Right cardiac atrium (tissue), 5 donors: ENCODE results near the gene STARD13. TPM values are rescaled to one million over a fixed set of nuclear protein-coding genes. Genes with fewer than 3 reads are reported as not detected.

ENCODE experiments used
- ATAC-seq, 2 donors: fragments of 200-7000 bp; cut with Tn5 transposase; one replicate each; pipeline versions ENCODE4 v1.8.0 to v1.9.1; 2020; ENCODE audit warnings: moderate library complexity in 2 of 2, mild to moderate bottlenecking in 1 of 2
- DNase-seq, 3 donors: peaks; one replicate each; pipeline ENCODE4 v3.0.0-alpha.2; 2020
- H3K27ac ChIP-seq: one replicate; pipeline ENCODE4 v1.5.1; 2013; ENCODE audit warnings: mild to moderate bottlenecking, low read length, control low read depth, moderate library complexity
- H3K27me3 ChIP-seq: one replicate; pipeline ENCODE4 v1.6.1; 2013; ENCODE audit not compliant: control insufficient read depth, insufficient read depth
- H3K4me1 ChIP-seq: one replicate; pipeline ENCODE4 v1.6.1; 2013; ENCODE audit warnings: low read length; ENCODE audit not compliant: control insufficient read depth, insufficient read depth
- H3K4me3 ChIP-seq: one replicate; pipeline ENCODE4 v1.5.1; 2013; ENCODE audit warnings: low read length, control low read depth
- H3K9me3 ChIP-seq: one replicate; pipeline ENCODE4 v1.6.1; 2013; ENCODE audit warnings: low read length; ENCODE audit not compliant: control insufficient read depth
- WGBS: extraction: QIAGEN DNeasy Blood & Tissue Kit; methylation state at CpG from one replicate; pipeline ENCODE4 v1.1.7; 2013; 5-methylcytosine and 5-hydroxymethylcytosine counted together
- intact Hi-C, 4 donors: fragments of 100-400 bp; cut with DNase I; formaldehyde crosslinking; loops; one replicate each; pipeline versions ENCODE4 v1.11.0 to v1.14.0; 2022 to 2023
- polyA plus RNA-seq: library from polyadenylated mRNA; stranded (reverse); fragments of 200-250 nt; gene quantifications from one replicate; pipeline ENCODE4 v1.2.3, GENCODE V29; 2013
- total RNA-seq, 4 donors: library from RNA; stranded (reverse); fragmentation: NEBNext Ultra II Directional; extraction: Animal tissue kit (Norgen Biotek cat#: 25700); gene quantifications; one replicate each; pipeline ENCODE4 v1.2.1, GENCODE V29; 2021
- donor health status: healthy with polysubstance abuse.
- donor health status: DM: no; HTN: yes; CAD: no.
- donor health status: DM: no; HTN: no; CAD: no.
- donor health status: DM: no; HTN: yes; CAD: no; lungs with severe emphysema.
- donor health status: DM: yes; HTN: yes; CAD: no.

STARD13 gene
- total and polyA plus RNA-seq, 5 donors = 9.6 to 35.7 (median 27.3) TPM

DNA sequence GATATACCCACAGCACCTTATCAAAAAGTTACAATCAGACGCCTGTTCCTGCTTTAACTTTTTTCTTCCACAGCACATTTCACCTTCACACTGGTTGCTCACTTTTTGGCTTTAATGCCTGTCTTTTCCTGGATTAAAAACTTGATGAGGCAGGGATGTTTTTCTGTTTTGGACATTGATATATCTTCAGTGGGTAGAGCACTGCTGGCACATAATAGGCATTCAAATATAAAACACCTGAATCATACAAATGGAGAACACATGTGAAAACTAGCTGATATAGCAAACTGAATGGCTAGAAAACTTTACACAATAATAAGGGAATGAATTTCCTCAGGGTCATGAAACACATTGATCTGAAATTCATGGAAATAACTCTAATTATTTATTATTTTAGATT, 65.6 kb downstream of the STARD13 start:
- H3K4me1 ChIP-seq = peaks cover 15% of the 10 kb centered on the region
- no peak overlapping the region for H3K27ac ChIP-seq
- no peaks in the 10 kb centered on the region for H3K27me3 ChIP-seq
- H3K9me3 ChIP-seq = no peaks in the 10 kb centered on the region
- ATAC-seq = no peak
- DNase-seq = no peak
- intact Hi-C loops = no loop called here
- WGBS = 84% methylated on average over 1 of the region's 1 CpG
- H3K4me3 ChIP-seq = no peak overlapping the region

DNA sequence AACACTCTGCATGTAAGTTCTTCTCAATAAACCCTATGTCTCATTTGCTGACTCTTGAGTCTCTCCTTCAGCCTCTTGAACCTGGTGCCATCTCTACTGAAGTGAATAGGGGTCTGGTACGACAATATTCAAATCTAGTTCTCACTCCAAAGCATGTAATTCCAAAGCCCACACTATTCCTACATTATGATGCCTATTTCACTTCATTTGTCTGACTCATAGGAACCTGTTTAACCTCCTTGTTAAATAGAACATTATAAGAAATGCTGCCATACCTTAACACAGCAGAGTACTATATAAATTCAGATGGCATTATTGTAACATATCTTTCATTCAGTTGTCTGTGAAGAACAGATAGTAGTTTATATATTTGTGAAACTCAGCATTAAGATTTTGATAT, 67.1 kb downstream of the STARD13 start:
- intact Hi-C loops = no loop called here
- no peaks in the 10 kb centered on the region for H3K27me3 ChIP-seq
- peaks cover 20% of the 10 kb centered on the region for H3K4me1 ChIP-seq
- ATAC-seq (no peak), DNase-seq (no peak)
- 100% methylated on average over 1 of the region's 1 CpG for WGBS
- no peak overlapping the region for H3K4me3 ChIP-seq
- H3K9me3 ChIP-seq = no peaks in the 10 kb centered on the region
- no peak overlapping the region for H3K27ac ChIP-seq

DNA sequence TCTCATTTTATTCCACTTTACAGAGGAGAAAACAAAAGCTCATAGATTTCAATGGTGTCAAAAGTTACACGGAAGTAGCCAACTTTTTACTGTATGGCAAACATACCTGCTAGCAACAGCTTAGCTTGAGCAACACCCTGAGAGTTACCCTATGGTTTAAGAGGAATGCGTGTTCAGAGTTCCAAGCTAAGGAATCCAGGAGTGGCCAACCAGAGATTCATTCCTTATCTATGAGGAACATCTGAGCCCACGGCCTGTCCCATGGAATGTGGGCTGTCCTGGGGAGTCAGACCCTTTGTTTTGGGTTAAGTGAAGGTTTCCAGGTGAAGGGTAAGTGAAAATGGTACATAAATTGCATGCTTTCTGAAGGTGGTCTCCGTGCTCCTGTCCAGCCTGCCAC, 67.5 kb downstream of the STARD13 start:
- Histone ChIP-seq H3K27me3 (no peaks in the 10 kb centered on the region), H3K9me3 (no peaks in the 10 kb centered on the region), H3K27ac (peak overlapping the region; percentile 6), H3K4me3 (no peak overlapping the region), H3K4me1 (peaks cover 21% of the 10 kb centered on the region)
- ATAC-seq = no peak
- no peak for DNase-seq
- intact Hi-C loops = no loop called here
- WGBS = 73% methylated on average over 4 of the region's 4 CpGs

DNA sequence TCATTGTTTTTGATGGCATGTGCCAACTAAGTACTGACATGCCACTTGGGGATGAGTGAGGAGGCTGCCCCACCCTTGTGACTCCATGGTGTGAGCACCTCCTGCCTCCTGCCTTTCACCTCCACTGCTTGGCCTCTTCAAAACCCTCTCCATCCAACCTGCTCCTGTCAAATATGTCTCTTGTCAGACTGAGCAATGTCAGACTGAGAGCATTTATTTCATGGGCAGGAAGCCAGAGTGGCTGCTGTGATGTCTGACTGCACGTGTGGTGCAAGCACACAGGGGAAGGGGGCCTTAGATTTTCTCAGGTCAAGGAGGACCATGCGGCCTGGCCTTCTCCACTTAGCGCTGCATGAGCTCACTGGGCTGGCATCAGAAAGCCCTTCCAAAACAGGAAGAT, 68.3 kb downstream of the STARD13 start:
- peaks cover 19% of the 10 kb centered on the region for H3K4me1 ChIP-seq
- WGBS = 55% methylated on average over 3 of the region's 3 CpGs
- H3K27me3 ChIP-seq = no peaks in the 10 kb centered on the region
- intact Hi-C loops = no loop called here
- H3K4me3 ChIP-seq = no peak overlapping the region
- no peaks in the 10 kb centered on the region for H3K9me3 ChIP-seq
- DNase-seq = peak in 1 of 3 donors; percentile 53
- peak overlapping the region; percentile 44 for H3K27ac ChIP-seq
- ATAC-seq = peak; percentile 39 to 53

DNA sequence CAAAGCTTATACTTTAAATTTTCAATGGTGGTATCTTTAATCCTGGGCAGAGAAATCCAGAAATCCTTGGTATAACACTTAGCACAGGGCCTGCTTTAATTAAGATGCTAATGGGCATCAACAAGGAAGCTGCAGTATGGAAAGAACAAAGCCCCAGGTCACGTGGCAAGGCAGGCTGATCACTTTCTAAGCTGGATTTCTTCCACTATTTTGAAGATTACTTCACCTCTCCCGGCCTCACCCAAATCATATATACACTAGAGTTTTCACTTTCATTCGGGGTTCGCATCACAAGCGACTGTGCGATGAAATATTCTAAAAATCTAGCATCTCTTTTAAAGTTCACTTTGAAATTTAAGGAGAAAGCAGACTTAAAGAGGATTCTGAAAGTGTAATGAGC, 71.8 kb downstream of the STARD13 start:
- Histone ChIP-seq H3K4me3 (no peak overlapping the region), H3K9me3 (no peaks in the 10 kb centered on the region), H3K4me1 (peaks cover 16% of the 10 kb centered on the region), H3K27ac (no peak overlapping the region), H3K27me3 (no peaks in the 10 kb centered on the region)
- DNase-seq = no peak
- WGBS = 47% methylated on average over 6 of the region's 6 CpGs
- ATAC-seq = peak in 1 of 2 donors; percentile 55
- intact Hi-C loops = no loop called here

DNA sequence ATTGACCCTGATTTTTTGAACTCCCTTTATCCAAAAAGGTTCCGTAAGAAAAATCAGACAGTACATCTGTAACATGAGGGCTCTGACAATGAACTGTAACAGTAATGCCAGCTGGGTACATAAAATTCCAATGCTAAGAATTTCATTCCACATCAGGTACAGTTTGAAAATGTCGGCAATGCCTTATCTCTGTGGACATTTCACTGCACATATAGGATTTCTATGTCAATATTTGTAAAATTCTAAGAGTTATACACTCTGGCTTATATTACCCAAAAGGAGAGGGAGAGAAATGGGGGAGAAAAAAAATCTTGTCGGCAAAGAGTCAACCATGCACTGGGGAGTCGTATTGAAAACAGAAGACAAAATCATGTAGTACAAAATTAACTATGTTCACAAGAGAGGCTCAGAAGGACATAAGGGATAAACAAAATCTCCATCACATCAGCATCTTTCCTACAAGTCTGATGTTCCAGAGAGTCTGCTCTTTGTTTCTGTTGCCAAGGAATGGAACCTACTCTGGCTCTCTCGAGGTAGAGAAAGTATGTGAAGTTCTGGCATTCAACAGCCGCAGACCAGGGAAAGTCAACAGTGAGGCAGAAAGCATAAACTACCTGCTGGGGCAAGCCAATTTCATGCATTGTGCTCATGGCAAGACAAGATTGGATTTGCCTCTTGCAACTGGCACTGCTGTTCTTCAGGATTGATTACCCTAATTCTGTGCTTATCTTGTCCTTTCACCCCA, 72.4 kb downstream of the STARD13 start:
- Histone ChIP-seq H3K27ac (no peak overlapping the region), H3K4me1 (peaks cover 19% of the 10 kb centered on the region), H3K9me3 (no peaks in the 10 kb centered on the region), H3K4me3 (no peak overlapping the region), H3K27me3 (no peaks in the 10 kb centered on the region)
- intact Hi-C loops = no loop called here
- 70% methylated on average over 6 of the region's 6 CpGs for WGBS
- DNase-seq (no peak), ATAC-seq (peak in 1 of 2 donors; percentile 12)

DNA sequence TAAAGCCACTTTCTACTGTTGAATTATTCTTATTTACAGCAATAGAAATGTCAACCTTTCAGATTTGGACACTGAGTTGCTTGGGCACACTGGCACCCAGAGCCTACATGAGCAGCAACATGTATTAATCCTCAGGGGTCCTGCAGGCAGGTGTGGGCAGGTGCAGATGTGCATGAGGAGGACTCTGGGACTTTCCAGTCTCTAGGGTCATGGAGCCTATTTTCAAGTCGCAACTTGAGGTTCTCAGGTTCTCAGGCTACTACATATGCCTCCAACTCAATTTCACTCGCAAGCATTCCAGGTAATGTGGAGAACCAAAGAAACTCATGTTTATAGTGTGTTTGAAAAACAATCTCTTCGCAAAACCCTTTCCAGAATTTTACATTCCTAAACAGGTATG, 73.2 kb downstream of the STARD13 start:
- ATAC-seq = no peak
- Histone ChIP-seq H3K9me3 (no peaks in the 10 kb centered on the region), H3K27me3 (no peaks in the 10 kb centered on the region), H3K27ac (no peak overlapping the region), H3K4me1 (peaks cover 22% of the 10 kb centered on the region), H3K4me3 (no peak overlapping the region)
- no peak for DNase-seq
- WGBS = 97% methylated on average over 3 of the region's 3 CpGs
- intact Hi-C loops = no loop called here

DNA sequence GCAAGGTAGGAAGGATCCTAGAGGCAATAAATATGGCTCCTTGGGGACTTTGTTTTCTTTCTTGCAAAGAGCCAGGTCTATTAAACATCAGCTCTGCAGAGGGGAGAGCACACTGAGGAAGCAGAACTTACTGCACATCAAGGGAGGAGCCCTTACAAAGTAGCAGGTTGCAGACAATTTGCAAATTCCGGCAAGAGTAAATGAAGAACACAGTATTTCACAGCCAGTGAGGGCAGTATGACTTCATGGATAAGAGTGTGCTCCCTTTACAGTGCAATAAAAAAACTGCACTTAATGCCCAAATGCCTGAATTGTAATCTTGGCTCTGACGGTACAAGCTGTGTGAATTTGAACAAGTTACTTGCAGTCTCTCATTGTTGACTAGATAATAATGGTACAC, 75.5 kb downstream of the STARD13 start:
- Histone ChIP-seq H3K27me3 (no peaks in the 10 kb centered on the region), H3K27ac (no peak overlapping the region), H3K4me1 (peaks cover 24% of the 10 kb centered on the region), H3K9me3 (no peaks in the 10 kb centered on the region), H3K4me3 (no peak overlapping the region)
- intact Hi-C loops = no loop called here
- DNase-seq = no peak
- whole genome bisulfite sequencing = 74% methylated on average over 2 of the region's 2 CpGs
- no peak for ATAC-seq

DNA sequence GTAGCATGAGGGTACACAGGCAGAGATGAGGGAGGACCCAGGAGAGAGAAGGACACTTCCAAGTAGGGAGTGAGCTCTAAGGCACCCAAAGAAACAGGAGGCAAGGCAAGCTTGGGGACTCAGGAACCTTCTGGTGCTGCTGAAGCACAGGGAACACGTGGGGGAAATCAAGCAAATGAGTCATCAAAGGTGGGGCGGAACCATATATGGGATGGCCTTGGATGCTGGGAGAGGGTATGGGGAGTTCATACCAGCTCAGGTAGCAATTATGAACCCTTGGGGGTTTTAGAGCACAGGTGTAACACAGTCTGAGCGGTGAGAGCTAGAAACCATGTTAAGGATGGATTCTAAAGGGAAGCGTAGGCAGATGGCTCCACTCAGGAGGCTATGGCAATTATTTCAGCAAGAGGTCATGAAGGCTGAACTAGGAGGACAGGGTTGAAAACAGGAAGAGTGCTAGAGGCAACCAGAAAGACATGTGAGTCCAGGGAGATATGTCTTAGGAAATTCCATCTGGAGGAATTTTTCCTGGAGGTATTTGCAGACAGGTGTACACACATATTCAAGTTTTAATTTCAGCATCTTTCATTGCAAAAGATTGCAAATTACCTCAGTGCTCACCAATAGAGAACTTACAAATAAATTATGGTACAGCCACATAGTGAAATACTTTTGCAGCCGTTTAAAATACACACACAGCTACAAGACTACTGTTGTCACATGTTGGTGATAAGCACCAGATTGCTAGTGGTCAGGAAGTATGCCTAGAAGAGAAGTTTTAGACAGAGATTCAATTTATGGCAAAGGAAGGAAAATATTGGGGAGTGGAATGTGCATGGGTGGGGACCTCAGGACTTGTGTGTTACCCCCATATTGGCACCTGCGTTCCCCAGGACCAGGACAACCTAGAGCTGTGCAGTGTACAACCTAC, 77.0 kb downstream of the STARD13 start:
- WGBS = 74% methylated on average over 6 of the region's 6 CpGs
- no peak overlapping the region for H3K27ac ChIP-seq
- DNase-seq = no peak
- H3K9me3 ChIP-seq = no peaks in the 10 kb centered on the region
- H3K4me1 ChIP-seq = peaks cover 23% of the 10 kb centered on the region
- no peak overlapping the region for H3K4me3 ChIP-seq
- intact Hi-C loops = no loop called here
- H3K27me3 ChIP-seq = no peaks in the 10 kb centered on the region
- ATAC-seq = peak in 1 of 2 donors; percentile 2

DNA sequence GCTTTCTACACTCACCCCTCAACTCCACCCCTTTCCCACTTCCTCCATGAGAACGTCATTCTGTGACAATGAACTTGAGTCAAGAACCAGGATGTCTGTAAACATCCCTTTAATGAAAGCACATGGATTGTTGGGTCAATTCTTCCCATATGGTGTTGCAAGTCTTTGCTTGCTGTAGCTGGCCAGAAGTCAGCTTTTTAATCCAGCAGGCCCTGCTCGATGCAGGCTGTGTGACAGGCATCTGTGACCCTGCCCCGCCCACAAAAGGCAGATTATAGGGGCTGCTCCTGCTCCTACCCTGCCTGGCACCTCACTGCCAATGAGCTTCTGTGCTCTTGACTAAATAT, 78.0 kb downstream of the STARD13 start:
- ATAC-seq (peak; percentile 37 to 47), DNase-seq (peak; percentile 52 to 65 (median 59))
- intact Hi-C loops = no loop called here
- H3K27me3 ChIP-seq = no peaks in the 10 kb centered on the region
- H3K4me3 ChIP-seq = no peak overlapping the region
- H3K9me3 ChIP-seq = no peaks in the 10 kb centered on the region
- 33% methylated on average over 3 of the region's 3 CpGs for WGBS
- peaks cover 24% of the 10 kb centered on the region for H3K4me1 ChIP-seq
- no peak overlapping the region for H3K27ac ChIP-seq

DNA sequence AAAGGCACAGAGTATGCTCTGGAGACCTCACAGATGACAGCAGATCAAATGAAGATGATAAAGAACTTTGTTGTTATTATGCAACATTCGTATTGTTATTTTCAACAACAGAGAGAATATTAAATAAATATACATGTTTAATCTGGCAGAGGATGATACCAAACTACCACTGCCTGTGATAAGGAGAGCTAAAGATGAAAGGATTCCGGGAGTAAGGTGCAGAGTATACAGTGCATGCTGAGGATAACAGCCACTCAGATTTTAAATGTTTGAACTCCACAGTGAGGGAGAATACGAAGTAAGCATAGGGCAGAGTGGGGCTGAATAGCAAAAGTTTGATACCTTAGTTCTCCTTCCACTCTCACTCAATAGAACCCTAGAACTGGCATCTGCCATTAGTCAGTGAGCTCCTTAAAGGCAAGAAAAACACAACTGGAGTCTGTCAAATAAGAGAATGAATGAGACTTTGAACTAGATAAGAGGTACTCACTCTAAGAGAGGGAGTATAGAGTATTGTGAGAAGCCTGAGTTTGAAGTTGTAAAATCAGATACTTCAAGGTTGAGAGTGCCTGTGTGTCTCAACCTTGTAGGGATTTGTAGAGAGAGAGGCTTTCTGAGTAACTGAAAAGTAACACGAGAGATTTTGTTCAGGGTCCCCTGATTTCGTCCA, 78.5 kb downstream of the STARD13 start:
- H3K27ac ChIP-seq = no peak overlapping the region

More for the DNA sequence above, 78.5 kb downstream of the STARD13 start:
- H3K9me3 ChIP-seq = no peaks in the 10 kb centered on the region
- H3K4me1 ChIP-seq = peaks cover 24% of the 10 kb centered on the region
- ATAC-seq = peak in 1 of 2 donors; percentile 2
- DNase-seq = no peak
- 50% methylated on average over 5 of the region's 5 CpGs for WGBS
- intact Hi-C loops = no loop called here
- no peaks in the 10 kb centered on the region for H3K27me3 ChIP-seq
- H3K4me3 ChIP-seq = no peak overlapping the region
